HL-60 (cell line): Measurements from ENCODE around the gene NEGR1.

Source experiments
- DNase-seq, 2 experiments: peaks; one replicate each; pipeline ENCODE4 v3.0.0-alpha.2; 2010 to 2020; ENCODE audit warnings: low read depth in 1 of 2, low spot score in 1 of 2
- H3K27ac ChIP-seq: fragments of 250-450 bp; sonication (Bioruptor Pico); replicated peaks from 2 replicates; pipeline ENCODE4 v1.5.1; 2020; ENCODE audit warnings: mild to moderate bottlenecking, moderate library complexity
- H3K27me3 ChIP-seq: fragments of 250-450 bp; sonication (Bioruptor Pico); 2 replicates; pipeline ENCODE4 v1.5.1; 2021; ENCODE audit warnings: mild to moderate bottlenecking, moderate library complexity; ENCODE audit not compliant: insufficient read depth, poor library complexity, severe bottlenecking
- H3K4me3 ChIP-seq: replicated peaks from 2 replicates; pipeline ENCODE4 v1.5.1; 2011; ENCODE audit warnings: mild to moderate bottlenecking, control low read depth, low read length; ENCODE audit not compliant: insufficient read depth
- CTCF ChIP-seq: IDR thresholded peaks from one replicate; pipeline ENCODE4 v1.5.1; 2011; ENCODE audit warnings: low read length, control low read depth, inconsistent platforms; ENCODE audit not compliant: insufficient read depth
- GABPA ChIP-seq: IDR thresholded peaks from 2 replicates; pipeline ENCODE4 v1.6.1; 2012; ENCODE audit warnings: low read depth
- POLR2AphosphoS5 ChIP-seq: IDR thresholded peaks from 2 replicates; pipeline ENCODE4 v1.6.1; 2012; ENCODE audit warnings: low read depth
- REST ChIP-seq: IDR thresholded peaks from 2 replicates; pipeline ENCODE4 v1.6.1; 2012; ENCODE audit warnings: low read depth; ENCODE audit not compliant: insufficient replicate concordance
- SPI1 ChIP-seq: IDR thresholded peaks from 2 replicates; pipeline ENCODE4 v1.6.1; 2012; ENCODE audit warnings: low read depth, mild to moderate bottlenecking, borderline replicate concordance

Gene NEGR1

GRCh38 chr1:71350330-71350729, 932.0 kb downstream of the NEGR1 start:
- no peak overlapping the region for H3K4me3 ChIP-seq
- no peak overlapping the region for H3K27ac ChIP-seq
- no peak for DNase-seq
- H3K27me3 ChIP-seq = no peaks in the 10 kb centered on the region
- TF ChIP-seq POLR2AphosphoS5 = no peak
- no peak for TF ChIP-seq SPI1
- no peak for TF ChIP-seq CTCF
- no peak for TF ChIP-seq GABPA
- no peak for TF ChIP-seq REST
